K562 (cell line): Measurements from ENCODE around the gene DYNC2I2. TPM values are rescaled to one million over a fixed set of nuclear protein-coding genes. Genes with fewer than 3 reads are reported as not detected.

Experiments
- FIP1L1 ChIP-seq: fragments of 200-400 bp; formaldehyde crosslinking; IDR thresholded peaks from 2 replicates; pipeline ENCODE4 v1.6.1; 2018; ENCODE audit warnings: mild to moderate bottlenecking, low read depth, low read length; ENCODE audit not compliant: poor library complexity, severe bottlenecking
- NCOA2 ChIP-seq, 2 experiments: fragments of 450-650 bp; IDR thresholded peaks; 2 replicates each; pipeline ENCODE4 v1.6.1; 2018; ENCODE audit warnings: mild to moderate bottlenecking in 2 of 2, moderate library complexity in 1 of 2; ENCODE audit not compliant: partially characterized antibody in 2 of 2
- NCOA4 ChIP-seq: fragments of 450-650 bp; IDR thresholded peaks from 2 replicates; pipeline ENCODE4 v1.6.1; 2018; ENCODE audit warnings: mild to moderate bottlenecking; ENCODE audit not compliant: partially characterized antibody
- NFRKB ChIP-seq: fragments of 450-650 bp; IDR thresholded peaks from 2 replicates; pipeline ENCODE4 v1.6.1; 2016; ENCODE audit warnings: low read depth
- NR4A1 ChIP-seq, 2 experiments: fragments of 250-450 bp in 1 of 2; fragments of 450-650 bp in 1 of 2; sonication (Bioruptor Pico) in 1 of 2; IDR thresholded peaks; 2 replicates each; pipeline versions ENCODE4 v1.4.0 to v1.6.1; 2016 to 2020; ENCODE audit warnings: mild to moderate bottlenecking in 2 of 2, missing compliant biosample characterization in 1 of 2, missing genetic modification characterization in 1 of 2, moderate library complexity in 1 of 2
- PCBP1 ChIP-seq: fragments of 200-400 bp; formaldehyde crosslinking; IDR thresholded peaks from 2 replicates; pipeline ENCODE4 v1.6.1; 2018; ENCODE audit warnings: mild to moderate bottlenecking, low read depth, low read length; ENCODE audit not compliant: poor library complexity, severe bottlenecking
- TAF15 ChIP-seq: fragments of 200-400 bp; formaldehyde crosslinking; IDR thresholded peaks from 2 replicates; pipeline ENCODE4 v1.6.1; 2017; ENCODE audit warnings: mild to moderate bottlenecking, low read depth, low read length, moderate library complexity
- TGIF2 ChIP-seq: sonication (generic); formaldehyde crosslinking; IDR thresholded peaks from 2 replicates; pipeline ENCODE4 v1.8.1; 2022; ENCODE audit warnings: mild to moderate bottlenecking, missing genetic modification reagents, moderate library complexity
- ZNF79 ChIP-seq: fragments of 250-450 bp; sonication (Bioruptor Pico); IDR thresholded peaks from 2 replicates; pipeline ENCODE4 v1.4.0; 2020; ENCODE audit warnings: low read depth, mild to moderate bottlenecking, moderate library complexity
- polyA plus RNA-seq, 8 experiments: library from polyadenylated mRNA; depleted of rRNA in 4 of 8; stranded (reverse) in 5 of 8; unstranded in 3 of 8; fragments of >200 nt; fragmentation: Nextera tagmentation in 2 of 8; fragmentation: Illumina TruSeq in 1 of 8; extraction: Ambion mirVana in 2 of 8; extraction: Trizol in 1 of 8; gene quantifications; 2 replicates each; pipeline versions ENCODE4 v1.2.1 to v1.2.3, GENCODE V29; 2011 to 2014; ENCODE audit warnings: inconsistent platforms in 1 of 8, missing spikeins in 1 of 8
- total RNA-seq, 7 experiments: library from RNA; depleted of rRNA in 6 of 7; stranded (reverse); fragments of >200 nt in 6 of 7; fragmentation: Illumina TruSeq in 2 of 7; extraction: Trizol in 2 of 7; gene quantifications; 2 replicates each; pipeline versions ENCODE4 v1.2.1 to v1.2.3, GENCODE V29; 2011 to 2021; ENCODE audit warnings: low replicate concordance in 1 of 7
- TF ChIP-seq, protein P1 (sequence below): sonication (generic); formaldehyde crosslinking; IDR thresholded peaks from 2 replicates; pipeline ENCODE4 v1.8.0; 2023; ENCODE audit warnings: mild to moderate bottlenecking, missing genetic modification reagents
- TF ChIP-seq, protein P2 (sequence below), 2 experiments: fragments of 450-650 bp; IDR thresholded peaks; 2 replicates each; pipeline ENCODE4 v1.6.1; 2016
- TF ChIP-seq, protein P3 (sequence below): fragments of 250-450 bp; sonication (Bioruptor Pico); IDR thresholded peaks from 2 replicates; pipeline ENCODE4 v1.5.0; 2020; ENCODE audit warnings: mild to moderate bottlenecking, borderline replicate concordance
- TF ChIP-seq, protein P4 (sequence below): sonication (generic); formaldehyde crosslinking; IDR thresholded peaks from 2 replicates; pipeline ENCODE4 v1.8.1; 2023; ENCODE audit warnings: mild to moderate bottlenecking, missing genetic modification reagents

DYNC2I2 gene
- total and polyA plus RNA-seq, 9 of the 15 experiments (the other 6 are each of a cell fraction or from before 2014, with no cell fraction given) = 1.5 to 249 (median 70.0) TPM

DNA sequence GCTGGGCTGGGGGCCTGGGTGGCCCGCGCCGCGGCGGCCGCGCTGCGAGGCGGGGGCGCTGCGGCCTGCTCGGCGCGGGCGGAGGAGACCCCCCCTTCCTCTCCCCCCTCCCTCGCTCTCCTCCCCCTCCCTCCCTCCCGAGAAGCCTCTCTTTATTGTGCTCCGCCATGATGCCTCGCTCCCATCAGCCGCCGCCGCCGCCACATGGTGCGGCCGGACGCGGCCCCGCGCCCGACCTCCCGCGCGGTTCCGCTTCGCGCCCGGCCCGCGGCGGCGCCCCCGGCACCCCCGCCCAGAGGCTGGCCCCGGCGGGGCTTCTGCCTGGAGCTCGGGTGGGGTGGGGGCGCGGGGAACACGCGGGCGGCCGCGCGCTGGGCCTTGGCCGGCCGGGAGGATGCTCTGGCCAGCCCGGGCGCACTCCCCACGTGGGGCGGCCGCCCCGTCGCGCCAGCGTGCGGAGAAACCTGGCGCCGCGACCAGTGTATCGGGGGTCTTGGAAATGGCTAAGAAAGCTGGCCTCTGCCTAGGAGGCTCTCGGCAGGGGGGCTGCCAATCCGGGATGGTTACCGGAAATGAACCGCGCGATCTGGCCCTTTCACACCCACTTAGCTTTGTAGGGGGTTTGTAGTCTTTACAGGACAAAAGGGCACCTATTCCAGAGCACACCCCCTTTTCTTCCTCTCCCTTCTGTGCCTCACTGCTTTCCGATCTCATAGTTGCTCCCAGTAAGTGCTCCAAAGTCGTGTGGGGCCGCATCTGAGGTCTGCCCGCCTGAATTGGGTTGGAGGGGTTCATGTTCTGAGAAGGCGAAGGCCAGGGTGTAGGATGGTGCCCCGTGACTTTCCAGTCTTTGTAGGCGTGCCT is 33.4 kb upstream of the DYNC2I2 start (continued):
- TF ChIP-seq, protein P1, sequence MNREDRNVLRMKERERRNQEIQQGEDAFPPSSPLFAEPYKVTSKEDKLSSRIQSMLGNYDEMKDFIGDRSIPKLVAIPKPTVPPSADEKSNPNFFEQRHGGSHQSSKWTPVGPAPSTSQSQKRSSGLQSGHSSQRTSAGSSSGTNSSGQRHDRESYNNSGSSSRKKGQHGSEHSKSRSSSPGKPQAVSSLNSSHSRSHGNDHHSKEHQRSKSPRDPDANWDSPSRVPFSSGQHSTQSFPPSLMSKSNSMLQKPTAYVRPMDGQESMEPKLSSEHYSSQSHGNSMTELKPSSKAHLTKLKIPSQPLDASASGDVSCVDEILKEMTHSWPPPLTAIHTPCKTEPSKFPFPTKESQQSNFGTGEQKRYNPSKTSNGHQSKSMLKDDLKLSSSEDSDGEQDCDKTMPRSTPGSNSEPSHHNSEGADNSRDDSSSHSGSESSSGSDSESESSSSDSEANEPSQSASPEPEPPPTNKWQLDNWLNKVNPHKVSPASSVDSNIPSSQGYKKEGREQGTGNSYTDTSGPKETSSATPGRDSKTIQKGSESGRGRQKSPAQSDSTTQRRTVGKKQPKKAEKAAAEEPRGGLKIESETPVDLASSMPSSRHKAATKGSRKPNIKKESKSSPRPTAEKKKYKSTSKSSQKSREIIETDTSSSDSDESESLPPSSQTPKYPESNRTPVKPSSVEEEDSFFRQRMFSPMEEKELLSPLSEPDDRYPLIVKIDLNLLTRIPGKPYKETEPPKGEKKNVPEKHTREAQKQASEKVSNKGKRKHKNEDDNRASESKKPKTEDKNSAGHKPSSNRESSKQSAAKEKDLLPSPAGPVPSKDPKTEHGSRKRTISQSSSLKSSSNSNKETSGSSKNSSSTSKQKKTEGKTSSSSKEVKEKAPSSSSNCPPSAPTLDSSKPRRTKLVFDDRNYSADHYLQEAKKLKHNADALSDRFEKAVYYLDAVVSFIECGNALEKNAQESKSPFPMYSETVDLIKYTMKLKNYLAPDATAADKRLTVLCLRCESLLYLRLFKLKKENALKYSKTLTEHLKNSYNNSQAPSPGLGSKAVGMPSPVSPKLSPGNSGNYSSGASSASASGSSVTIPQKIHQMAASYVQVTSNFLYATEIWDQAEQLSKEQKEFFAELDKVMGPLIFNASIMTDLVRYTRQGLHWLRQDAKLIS (CRISPR knock-in tag) = peak; percentile 33; the same call in 1 of the 2 replicates
- TF ChIP-seq, protein P2, sequence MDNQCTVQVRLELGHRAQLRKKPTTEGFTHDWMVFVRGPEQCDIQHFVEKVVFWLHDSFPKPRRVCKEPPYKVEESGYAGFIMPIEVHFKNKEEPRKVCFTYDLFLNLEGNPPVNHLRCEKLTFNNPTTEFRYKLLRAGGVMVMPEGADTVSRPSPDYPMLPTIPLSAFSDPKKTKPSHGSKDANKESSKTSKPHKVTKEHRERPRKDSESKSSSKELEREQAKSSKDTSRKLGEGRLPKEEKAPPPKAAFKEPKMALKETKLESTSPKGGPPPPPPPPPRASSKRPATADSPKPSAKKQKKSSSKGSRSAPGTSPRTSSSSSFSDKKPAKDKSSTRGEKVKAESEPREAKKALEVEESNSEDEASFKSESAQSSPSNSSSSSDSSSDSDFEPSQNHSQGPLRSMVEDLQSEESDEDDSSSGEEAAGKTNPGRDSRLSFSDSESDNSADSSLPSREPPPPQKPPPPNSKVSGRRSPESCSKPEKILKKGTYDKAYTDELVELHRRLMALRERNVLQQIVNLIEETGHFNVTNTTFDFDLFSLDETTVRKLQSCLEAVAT (IDR thresholded peaks at IDR 0.05) = 0 out of 4 replicates have a peak, but pooled peaks of 1 of the 2 experiments have one; percentile 60
- no peak for TF ChIP-seq TAF15
- TF ChIP-seq NFRKB = no peak
- TF ChIP-seq, protein P3, sequence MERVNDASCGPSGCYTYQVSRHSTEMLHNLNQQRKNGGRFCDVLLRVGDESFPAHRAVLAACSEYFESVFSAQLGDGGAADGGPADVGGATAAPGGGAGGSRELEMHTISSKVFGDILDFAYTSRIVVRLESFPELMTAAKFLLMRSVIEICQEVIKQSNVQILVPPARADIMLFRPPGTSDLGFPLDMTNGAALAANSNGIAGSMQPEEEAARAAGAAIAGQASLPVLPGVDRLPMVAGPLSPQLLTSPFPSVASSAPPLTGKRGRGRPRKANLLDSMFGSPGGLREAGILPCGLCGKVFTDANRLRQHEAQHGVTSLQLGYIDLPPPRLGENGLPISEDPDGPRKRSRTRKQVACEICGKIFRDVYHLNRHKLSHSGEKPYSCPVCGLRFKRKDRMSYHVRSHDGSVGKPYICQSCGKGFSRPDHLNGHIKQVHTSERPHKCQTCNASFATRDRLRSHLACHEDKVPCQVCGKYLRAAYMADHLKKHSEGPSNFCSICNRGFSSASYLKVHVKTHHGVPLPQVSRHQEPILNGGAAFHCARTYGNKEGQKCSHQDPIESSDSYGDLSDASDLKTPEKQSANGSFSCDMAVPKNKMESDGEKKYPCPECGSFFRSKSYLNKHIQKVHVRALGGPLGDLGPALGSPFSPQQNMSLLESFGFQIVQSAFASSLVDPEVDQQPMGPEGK (CRISPR knock-in tag) = no peak
- peak; percentile 30 for TF ChIP-seq PCBP1
- no peak for TF ChIP-seq TGIF2 (CRISPR knock-in tag)
- TF ChIP-seq ZNF79 (CRISPR knock-in tag) = no peak
- no peak for TF ChIP-seq NCOA2 (IDR thresholded peaks at IDR 0.05; ENCODE audit: partially characterized antibody in 2 of 2)
- TF ChIP-seq NCOA4 = no peak
- 0 out of 2 replicates have a peak, but pooled peaks have one; percentile 15 for TF ChIP-seq NR4A1 (CRISPR knock-in tag; IDR thresholded peaks at IDR 0.05)
- 0 out of 2 replicates have a peak, but pooled peaks have one; percentile 24 for TF ChIP-seq NR4A1 (tag; IDR thresholded peaks at IDR 0.05)
- no peak for TF ChIP-seq FIP1L1
- TF ChIP-seq, protein P4, sequence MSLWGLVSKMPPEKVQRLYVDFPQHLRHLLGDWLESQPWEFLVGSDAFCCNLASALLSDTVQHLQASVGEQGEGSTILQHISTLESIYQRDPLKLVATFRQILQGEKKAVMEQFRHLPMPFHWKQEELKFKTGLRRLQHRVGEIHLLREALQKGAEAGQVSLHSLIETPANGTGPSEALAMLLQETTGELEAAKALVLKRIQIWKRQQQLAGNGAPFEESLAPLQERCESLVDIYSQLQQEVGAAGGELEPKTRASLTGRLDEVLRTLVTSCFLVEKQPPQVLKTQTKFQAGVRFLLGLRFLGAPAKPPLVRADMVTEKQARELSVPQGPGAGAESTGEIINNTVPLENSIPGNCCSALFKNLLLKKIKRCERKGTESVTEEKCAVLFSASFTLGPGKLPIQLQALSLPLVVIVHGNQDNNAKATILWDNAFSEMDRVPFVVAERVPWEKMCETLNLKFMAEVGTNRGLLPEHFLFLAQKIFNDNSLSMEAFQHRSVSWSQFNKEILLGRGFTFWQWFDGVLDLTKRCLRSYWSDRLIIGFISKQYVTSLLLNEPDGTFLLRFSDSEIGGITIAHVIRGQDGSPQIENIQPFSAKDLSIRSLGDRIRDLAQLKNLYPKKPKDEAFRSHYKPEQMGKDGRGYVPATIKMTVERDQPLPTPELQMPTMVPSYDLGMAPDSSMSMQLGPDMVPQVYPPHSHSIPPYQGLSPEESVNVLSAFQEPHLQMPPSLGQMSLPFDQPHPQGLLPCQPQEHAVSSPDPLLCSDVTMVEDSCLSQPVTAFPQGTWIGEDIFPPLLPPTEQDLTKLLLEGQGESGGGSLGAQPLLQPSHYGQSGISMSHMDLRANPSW (CRISPR knock-in tag) = peak; percentile 67; the same call in 1 of the 2 replicates
